GM12878 (cell line): ENCODE data around the gene NELFE. TPM values are rescaled to one million over a fixed set of nuclear protein-coding genes. Genes with fewer than 3 reads are reported as not detected.
"Not testable (repeated sequence)": the region's sequence is repeated elsewhere in the genome, so short reads cannot be mapped to it uniquely, and the experiment has no call there.

Experiments used
- ATAC-seq: fragments of 200-7000 bp; cut with Tn5 transposase; 3 replicates; pipeline ENCODE4 v1.9.1; 2020; ENCODE audit warnings: mild to moderate bottlenecking, moderate library complexity
- BruUV-seq: library from RNA; stranded (reverse); fragments of 400-500 nt; replicated peaks from 2 replicates; lab custom pipeline; 2021; lab: Mats Ljungman, UMichigan
- CTCF ChIA-PET: fragments of 300-600 bp; sonication (Branson Sonifier 250); formaldehyde crosslinking; extraction: SDS; loops from one replicate; lab custom pipeline; 2021; ENCODE audit warnings: inconsistent platforms; lab: Yijun Ruan, JAX
- POLR2A ChIA-PET: fragments of 350-600 bp; formaldehyde crosslinking; extraction: SDS; loops from one replicate; lab custom pipeline; 2021; ENCODE audit warnings: inconsistent platforms; lab: Charles Lee
- RAD21 ChIA-PET: fragments of 300-600 bp; sonication (Branson Sonifier 250); formaldehyde crosslinking; loops from one replicate; lab custom pipeline; 2023; ENCODE audit warnings: antibody characterized with exemption; ENCODE audit not compliant: unreplicated experiment; lab: Charles Lee
- SMC1A ChIA-PET: fragments of 300-600 bp; sonication (Branson Sonifier 250); formaldehyde crosslinking; loops from one replicate; lab custom pipeline; 2023; ENCODE audit not compliant: unreplicated experiment, uncharacterized antibody; lab: Charles Lee
- DNase-seq: peaks from one replicate; pipeline ENCODE4 v3.0.0-alpha.2; 2011; ENCODE audit warnings: low read depth, low spot score
- FAIRE-seq: peaks from 3 replicates; lab custom pipeline; 2011; peaks lifted over from hg19 to GRCh38; lab: Jason Lieb, UNC
- H2AFZ ChIP-seq: 2 replicates; pipeline ENCODE4 v1.6.0; 2011; ENCODE audit warnings: low read depth, low read length, control low read depth; ENCODE audit not compliant: control insufficient read depth
- H3K27ac ChIP-seq: 2 replicates; pipeline ENCODE4 v1.5.1; 2011; ENCODE audit warnings: control low read depth; ENCODE audit not compliant: control insufficient read depth, insufficient read depth
- H3K27me3 ChIP-seq, 2 experiments: replicated peaks in 1 of 2; 2 replicates each; pipeline versions ENCODE4 v1.6.0 to v1.6.1; 2011; ENCODE audit warnings: low read length in 1 of 2; ENCODE audit not compliant: control insufficient read depth in 2 of 2, insufficient read depth in 2 of 2
- H3K36me3 ChIP-seq, 2 experiments: 2 replicates each; pipeline ENCODE4 v1.5.1; 2011; ENCODE audit warnings: low read length in 1 of 2; ENCODE audit not compliant: control insufficient read depth in 2 of 2, insufficient read depth in 2 of 2
- H3K4me1 ChIP-seq: 2 replicates; pipeline ENCODE4 v1.6.1; 2011; ENCODE audit warnings: mild to moderate bottlenecking, low read length, moderate library complexity, mixed read lengths; ENCODE audit not compliant: control insufficient read depth, insufficient read depth
- H3K4me2 ChIP-seq: 2 replicates; pipeline ENCODE4 v1.6.0; 2011; ENCODE audit warnings: control low read depth; ENCODE audit not compliant: control insufficient read depth, insufficient read depth
- H3K4me3 ChIP-seq: fragments of 200-600 bp; sonication (generic); 2 replicates; pipeline ENCODE4 v1.5.1; 2016
- H3K79me2 ChIP-seq: 2 replicates; pipeline ENCODE4 v1.6.0; 2011; ENCODE audit warnings: low read length; ENCODE audit not compliant: control insufficient read depth, insufficient read depth
- H3K9ac ChIP-seq: 2 replicates; pipeline ENCODE4 v1.8.0; 2011; ENCODE audit warnings: low read length, control low read depth, mixed read lengths; ENCODE audit not compliant: control insufficient read depth, insufficient read depth
- H3K9me3 ChIP-seq: replicated peaks from 3 replicates; pipeline ENCODE4 v1.5.1; 2011; ENCODE audit warnings: mild to moderate bottlenecking, low read length; ENCODE audit not compliant: control insufficient read depth, insufficient read depth
- H4K20me1 ChIP-seq: 2 replicates; pipeline ENCODE4 v1.6.0; 2011; ENCODE audit not compliant: control insufficient read depth, insufficient read depth
- HDGF ChIP-seq: fragments of 450-650 bp; IDR thresholded peaks from 2 replicates; pipeline ENCODE4 v1.6.1; 2016; ENCODE audit warnings: antibody characterized with exemption
- IRF4 ChIP-seq: IDR thresholded peaks from 2 replicates; pipeline ENCODE4 v1.6.1; 2011; ENCODE audit warnings: low read depth, low read length
- ZBTB11 ChIP-seq: fragments of 450-650 bp; formaldehyde crosslinking; IDR thresholded peaks from 2 replicates; pipeline ENCODE4 v1.5.0; 2022; ENCODE audit warnings: mild to moderate bottlenecking, missing genetic modification characterization
- WGBS: methylation state at CpG from one replicate; pipeline ENCODE4 v1.1.6; 2016; ENCODE audit warnings: low lambda C conversion rate; ENCODE audit not compliant: insufficient replicate concordance, insufficient coverage; ENCODE audit errors: missing lambda C conversion rate; 5-methylcytosine and 5-hydroxymethylcytosine counted together
- in situ Hi-C: fragments of 300-500 bp; cut with MboI; formaldehyde crosslinking; loops from 9 replicates; pipeline ENCODE4 v1.14.3; 2018; ENCODE audit warnings: mixed read lengths
- intact Hi-C: fragments of 100-400 bp; cut with micrococcal nuclease; formaldehyde crosslinking; loops from one replicate; pipeline ENCODE4 v1.14.2; 2022; ENCODE audit not compliant: unreplicated experiment
- polyA plus RNA-seq, 11 experiments: library from polyadenylated mRNA; depleted of rRNA in 4 of 11; unstranded in 6 of 11; stranded (reverse) in 5 of 11; fragments of >200 nt; fragmentation: Nextera tagmentation in 4 of 11; fragmentation: Illumina TruSeq in 1 of 11; extraction: Ambion mirVana in 4 of 11; extraction: Trizol in 1 of 11; gene quantifications; 1 replicate in 1 of 11; 2 replicates in 10 of 11; pipeline versions ENCODE4 v1.2.1 to v1.2.3, GENCODE V29; 2011 to 2016; ENCODE audit warnings: inconsistent platforms in 2 of 11, missing spikeins in 2 of 11, low read depth in 1 of 11
- total RNA-seq, 4 experiments: library from RNA; depleted of rRNA in 3 of 4; stranded (reverse); fragments of >200 nt in 3 of 4; fragmentation: Illumina TruSeq in 1 of 4; extraction: Trizol in 1 of 4; gene quantifications; 2 replicates each; pipeline versions ENCODE4 v1.2.1 to v1.2.3, GENCODE V29; 2013 to 2021
- TF ChIP-seq, protein P1 (sequence below): fragments of 450-650 bp; IDR thresholded peaks from 2 replicates; pipeline ENCODE4 v1.6.1; 2018; ENCODE audit warnings: mild to moderate bottlenecking, low read depth, moderate library complexity; ENCODE audit not compliant: partially characterized antibody
- TF ChIP-seq, protein P2 (sequence below): IDR thresholded peaks from 2 replicates; pipeline ENCODE4 v1.6.1; 2011; ENCODE audit warnings: low read depth, low read length, improper control_type of control experiment, borderline replicate concordance

Gene NELFE
- total and polyA plus RNA-seq, 10 of the 15 experiments (the other 5 are each of a cell fraction or from before 2014, with no cell fraction given): 8.5 to 105 (median 59.7) TPM

DNA sequence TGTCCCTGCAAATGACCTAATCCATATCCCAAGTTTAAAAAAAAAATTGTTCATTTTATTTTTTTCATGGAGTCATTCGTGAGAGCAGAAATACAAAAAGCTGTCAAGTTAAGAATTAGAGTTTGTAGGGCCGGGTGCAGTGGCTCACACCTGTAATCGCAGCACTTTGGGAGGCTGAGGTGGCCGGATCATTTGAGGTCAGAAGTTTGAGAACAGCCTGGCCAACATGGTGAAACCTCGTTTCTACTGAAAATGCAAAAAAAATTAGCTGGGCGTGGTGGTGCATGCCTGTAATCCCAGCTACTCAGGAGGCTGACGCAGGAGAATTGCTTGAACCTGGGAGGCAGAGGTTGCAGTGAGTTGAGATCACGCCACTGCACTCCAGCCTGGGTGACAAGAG is 52.0 kb downstream of the NELFE start:
- H3K36me3 ChIP-seq, BruUV-seq, H3K9ac ChIP-seq, H3K4me2 ChIP-seq, H3K9me3 ChIP-seq, in situ Hi-C loops, H3K4me3 ChIP-seq, FAIRE-seq, H2AFZ ChIP-seq, H4K20me1 ChIP-seq, H3K79me2 ChIP-seq, DNase-seq, ATAC-seq, H3K27ac ChIP-seq, H3K27me3 ChIP-seq: not testable (repeated sequence)
- POLR2A ChIA-PET: interaction anchor here (0.6 to 0.9 kb wide), 3 partner anchors 9 to 308 kb away, joined by 3 to 5 read pairs (median 3); partner anchors contain the start of gene EHMT2
- intact Hi-C loops: loop anchor here (10.0 kb wide), 1 partner anchor 362 kb away; the partner anchor contains the start of genes ATP6V1G2, DDX39B and NFKBIL1
- RAD21 ChIA-PET: interaction anchor here (0.6 to 0.7 kb wide), 2 partner anchors 65 to 309 kb away, joined by 3 read pairs; partner anchors contain the start of gene DXO
- SMC1A ChIA-PET: interaction anchor here (0.6 to 1.0 kb wide), 2 partner anchors 15 to 1039 kb away, joined by 3 read pairs; no protein-coding TSS in a partner anchor
- WGBS: 60% methylated on average over 8 of the region's 8 CpGs
- H3K4me1 ChIP-seq: peaks cover 25% of the 10 kb centered on the region
- CTCF ChIA-PET: interaction anchor here (1.5 kb wide), 1 partner anchor 16 kb away, joined by 3 read pairs; no protein-coding TSS in a partner anchor

DNA sequence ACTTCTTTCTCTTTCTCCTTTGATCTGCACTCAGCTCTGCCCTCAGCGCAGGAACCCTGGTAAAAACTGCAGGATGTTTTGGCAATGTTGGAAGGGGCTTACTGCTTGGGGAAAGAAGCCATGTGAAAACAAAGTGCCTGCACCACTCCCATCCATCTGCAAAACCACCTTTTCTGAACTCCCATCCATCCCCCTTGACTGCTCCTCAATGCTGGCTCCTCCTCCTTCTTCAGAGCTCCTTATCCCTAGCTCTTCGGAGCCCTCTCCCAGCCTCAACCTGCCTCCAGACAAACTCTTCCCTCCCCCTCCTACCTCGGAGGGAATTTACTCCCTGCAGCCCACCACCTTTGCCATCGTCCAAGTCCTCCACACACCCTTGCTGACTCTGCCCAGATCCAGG is 52.6 kb downstream of the NELFE start:
- in situ Hi-C loops: no loop called here
- TF ChIP-seq, protein P1, sequence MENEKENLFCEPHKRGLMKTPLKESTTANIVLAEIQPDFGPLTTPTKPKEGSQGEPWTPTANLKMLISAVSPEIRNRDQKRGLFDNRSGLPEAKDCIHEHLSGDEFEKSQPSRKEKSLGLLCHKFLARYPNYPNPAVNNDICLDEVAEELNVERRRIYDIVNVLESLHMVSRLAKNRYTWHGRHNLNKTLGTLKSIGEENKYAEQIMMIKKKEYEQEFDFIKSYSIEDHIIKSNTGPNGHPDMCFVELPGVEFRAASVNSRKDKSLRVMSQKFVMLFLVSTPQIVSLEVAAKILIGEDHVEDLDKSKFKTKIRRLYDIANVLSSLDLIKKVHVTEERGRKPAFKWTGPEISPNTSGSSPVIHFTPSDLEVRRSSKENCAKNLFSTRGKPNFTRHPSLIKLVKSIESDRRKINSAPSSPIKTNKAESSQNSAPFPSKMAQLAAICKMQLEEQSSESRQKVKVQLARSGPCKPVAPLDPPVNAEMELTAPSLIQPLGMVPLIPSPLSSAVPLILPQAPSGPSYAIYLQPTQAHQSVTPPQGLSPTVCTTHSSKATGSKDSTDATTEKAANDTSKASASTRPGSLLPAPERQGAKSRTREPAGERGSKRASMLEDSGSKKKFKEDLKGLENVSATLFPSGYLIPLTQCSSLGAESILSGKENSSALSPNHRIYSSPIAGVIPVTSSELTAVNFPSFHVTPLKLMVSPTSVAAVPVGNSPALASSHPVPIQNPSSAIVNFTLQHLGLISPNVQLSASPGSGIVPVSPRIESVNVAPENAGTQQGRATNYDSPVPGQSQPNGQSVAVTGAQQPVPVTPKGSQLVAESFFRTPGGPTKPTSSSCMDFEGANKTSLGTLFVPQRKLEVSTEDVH: no peak
- TF ChIP-seq IRF4: no peak
- TF ChIP-seq, protein P2, sequence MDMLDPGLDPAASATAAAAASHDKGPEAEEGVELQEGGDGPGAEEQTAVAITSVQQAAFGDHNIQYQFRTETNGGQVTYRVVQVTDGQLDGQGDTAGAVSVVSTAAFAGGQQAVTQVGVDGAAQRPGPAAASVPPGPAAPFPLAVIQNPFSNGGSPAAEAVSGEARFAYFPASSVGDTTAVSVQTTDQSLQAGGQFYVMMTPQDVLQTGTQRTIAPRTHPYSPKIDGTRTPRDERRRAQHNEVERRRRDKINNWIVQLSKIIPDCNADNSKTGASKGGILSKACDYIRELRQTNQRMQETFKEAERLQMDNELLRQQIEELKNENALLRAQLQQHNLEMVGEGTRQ: no peak
- no peak for TF ChIP-seq ZBTB11 (CRISPR knock-in tag)
- no peak for TF ChIP-seq HDGF

More for the DNA sequence above, 52.6 kb downstream of the NELFE start:
- Histone ChIP-seq H3K4me2 (no peak overlapping the region), H3K4me1 (peaks cover 24% of the 10 kb centered on the region), H3K36me3 (no peaks in the 10 kb centered on the region), H3K27me3 (no peaks in the 10 kb centered on the region), H4K20me1 (no peaks in the 10 kb centered on the region), H3K27ac (no peak overlapping the region), H3K4me3 (no peak overlapping the region), H3K9me3 (no peaks in the 10 kb centered on the region), H2AFZ (no peak overlapping the region), H3K79me2 (no peaks in the 10 kb centered on the region; the same call in 1 of the 2 replicates), H3K9ac (no peak overlapping the region)
- intact Hi-C loops: loop anchor here (10.0 kb wide), 1 partner anchor 361 kb away; the partner anchor contains the start of genes ATP6V1G2, DDX39B and NFKBIL1
- RAD21 ChIA-PET: no interaction called here
- POLR2A ChIA-PET: no interaction called here
- CTCF ChIA-PET: no interaction called here
- 42% methylated on average over 4 of the region's 4 CpGs for WGBS
- ATAC-seq (no peak), FAIRE-seq (no peak), DNase-seq (no peak)
- SMC1A ChIA-PET: no interaction called here
- no TSS peak for BruUV-seq
